Breast epithelium (tissue), 4 donors: ENCODE results near the gene ARFIP1. TPM values are rescaled to one million over a fixed set of nuclear protein-coding genes. Genes with fewer than 3 reads are reported as not detected.

Experiments used
- DNase-seq, 2 donors: peaks; one replicate each; pipeline ENCODE4 v3.0.0-alpha.2; 2019; ENCODE audit warnings: low spot score in 2 of 2
- H3K27ac ChIP-seq, 2 donors: fragments of 200-600 bp; sonication (generic) in 1 of 2; one replicate each; pipeline ENCODE4 v1.5.1; 2016 to 2019; ENCODE audit warnings: mild to moderate bottlenecking in 1 of 2
- H3K27me3 ChIP-seq, 2 donors: fragments of 200-600 bp; sonication (generic) in 1 of 2; one replicate each; pipeline versions ENCODE4 v1.5.1 to v1.6.0; 2017 to 2019; ENCODE audit warnings: control low read depth in 1 of 2, mild to moderate bottlenecking in 1 of 2
- H3K36me3 ChIP-seq: fragments of 200-600 bp; one replicate; pipeline ENCODE4 v1.5.1; 2019
- H3K4me1 ChIP-seq, 2 donors: fragments of 200-600 bp; sonication (generic); one replicate each; pipeline ENCODE4 v1.5.1; 2016 to 2019; ENCODE audit warnings: control low read depth in 1 of 2
- H3K4me3 ChIP-seq, 3 donors: fragments of 200-600 bp; sonication (generic); 1 replicate in 2 of 3; 2 replicates in 1 of 3; pipeline ENCODE4 v1.5.1; 2016 to 2019; ENCODE audit warnings: mild to moderate bottlenecking in 3 of 3, moderate library complexity in 2 of 3
- H3K9me3 ChIP-seq, 2 donors: fragments of 200-600 bp; sonication (generic) in 1 of 2; one replicate each; pipeline ENCODE4 v1.5.1; 2016 to 2019; ENCODE audit warnings: control low read depth in 1 of 2
- CTCF ChIP-seq, 3 donors: fragments of 450-650 bp; IDR thresholded peaks; one replicate each; pipeline ENCODE4 v1.5.1; 2016 to 2017; ENCODE audit warnings: antibody characterized with exemption in 3 of 3, mild to moderate bottlenecking in 3 of 3, moderate library complexity in 3 of 3
- POLR2A ChIP-seq: fragments of 450-650 bp; IDR thresholded peaks from one replicate; pipeline ENCODE4 v1.6.1; 2016; ENCODE audit warnings: antibody characterized with exemption, mild to moderate bottlenecking, moderate library complexity
- POLR2AphosphoS5 ChIP-seq, 3 donors: sonication (generic); formaldehyde crosslinking; IDR thresholded peaks; one replicate each; pipeline ENCODE4 v1.6.1; 2017; ENCODE audit warnings: antibody characterized with exemption in 3 of 3
- intact Hi-C: fragments of 100-400 bp; cut with DNase I; formaldehyde crosslinking; loops from one replicate; pipeline ENCODE4 v1.15.1; 2023; ENCODE audit warnings: low total_unique reads
- total RNA-seq, 3 donors: library from RNA; depleted of rRNA; stranded (reverse); fragments of >200 nt; gene quantifications; one replicate each; pipeline ENCODE4 v1.1.0, GENCODE V29; 2016

Gene ARFIP1
- total RNA-seq, 3 donors from 2014 or later: 25.3 to 54.9 (median 39.0) TPM

GRCh38 chr4:152940461-152940860 lies 160.7 kb downstream of the ARFIP1 start:
- no peak overlapping the region for H3K27ac ChIP-seq
- no peak overlapping the region for H3K4me3 ChIP-seq
- no peak for DNase-seq
- no peaks in the 10 kb centered on the region for H3K27me3 ChIP-seq
- no peak for TF ChIP-seq CTCF (IDR thresholded peaks at IDR 0.05)
- H3K9me3 ChIP-seq: no peaks in the 10 kb centered on the region
- intact Hi-C loops: no loop called here
- no peaks in the 10 kb centered on the region for H3K36me3 ChIP-seq
- no peaks in the 10 kb centered on the region for H3K4me1 ChIP-seq

DNA sequence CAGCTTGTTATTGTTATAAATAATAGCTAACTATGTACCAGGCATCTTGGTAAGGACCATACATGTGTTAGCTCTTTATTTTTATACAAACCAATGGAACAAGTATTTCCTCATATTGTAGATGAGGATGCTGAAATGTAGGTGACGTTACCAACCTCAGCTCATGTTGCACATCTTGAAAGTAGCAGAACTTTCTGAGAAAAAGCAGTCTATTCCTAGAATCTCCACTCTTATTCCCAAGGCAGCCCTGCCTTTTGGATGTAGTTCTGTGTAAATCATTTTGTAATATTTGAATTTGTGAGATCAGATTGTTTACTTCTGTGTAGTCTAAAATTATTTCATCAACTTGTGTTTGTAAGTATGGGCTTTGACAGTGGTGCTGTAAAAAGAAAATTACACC lies 161.7 kb downstream of the ARFIP1 start:
- no peaks in the 10 kb centered on the region for H3K9me3 ChIP-seq
- DNase-seq: no peak
- no peak overlapping the region for H3K4me3 ChIP-seq
- H3K27ac ChIP-seq: no peak overlapping the region
- TF ChIP-seq POLR2A (no peak), POLR2AphosphoS5 (IDR thresholded peaks at IDR 0.05) (no peak), CTCF (IDR thresholded peaks at IDR 0.05) (no peak)
- H3K36me3 ChIP-seq: no peaks in the 10 kb centered on the region
- H3K4me1 ChIP-seq: no peaks in the 10 kb centered on the region
- no peaks in the 10 kb centered on the region for H3K27me3 ChIP-seq
- intact Hi-C loops: no loop called here

GRCh38 chr4:152942346-152942745 lies 162.6 kb downstream of the ARFIP1 start:
- TF ChIP-seq POLR2AphosphoS5 (IDR thresholded peaks at IDR 0.05) (no peak), CTCF (IDR thresholded peaks at IDR 0.05) (no peak), POLR2A (no peak)
- no peak overlapping the region for H3K4me3 ChIP-seq

DNA sequence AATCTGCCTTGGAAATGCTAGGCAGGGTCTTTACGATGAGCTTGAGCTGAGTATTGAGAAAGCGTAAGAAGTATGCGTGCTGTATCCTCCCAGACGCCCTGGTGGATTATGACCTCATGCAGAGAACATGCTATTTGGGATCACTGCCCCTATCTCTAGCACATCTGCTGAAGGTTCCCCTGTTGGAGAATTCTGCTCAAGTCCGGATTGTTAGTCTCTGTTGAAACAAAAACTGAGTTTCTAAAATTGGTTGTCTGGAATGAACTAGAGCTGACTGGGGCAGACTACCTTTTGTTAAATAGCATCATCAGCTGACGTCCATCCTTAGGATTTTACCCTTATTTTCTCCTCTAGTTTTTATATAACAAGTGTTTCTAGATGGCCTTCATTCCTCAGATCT lies 163.9 kb downstream of the ARFIP1 start:
- intact Hi-C loops: no loop called here
- Histone ChIP-seq H3K27me3 (no peaks in the 10 kb centered on the region), H3K9me3 (no peaks in the 10 kb centered on the region), H3K4me1 (no peaks in the 10 kb centered on the region), H3K27ac (peak overlapping the region; percentile 51 to 71), H3K36me3 (no peaks in the 10 kb centered on the region), H3K4me3 (no peak overlapping the region)
- TF ChIP-seq POLR2A: no peak
- no peak for TF ChIP-seq POLR2AphosphoS5 (IDR thresholded peaks at IDR 0.05)
- TF ChIP-seq CTCF (IDR thresholded peaks at IDR 0.05): no peak
- DNase-seq: peak in 1 of 2 donors; percentile 30

More at GRCh38 chr4:152942346-152942745, 162.6 kb downstream of the ARFIP1 start:
- Histone ChIP-seq H3K36me3 (no peaks in the 10 kb centered on the region), H3K9me3 (no peaks in the 10 kb centered on the region), H3K4me1 (no peaks in the 10 kb centered on the region), H3K27ac (no peak overlapping the region), H3K27me3 (no peaks in the 10 kb centered on the region)
- DNase-seq: no peak
- intact Hi-C loops: no loop called here

- Histone ChIP-seq H3K36me3 (no peaks in the 10 kb centered on the region), H3K27ac (peak overlapping the region in 1 of 2 donors; percentile 51), H3K27me3 (no peaks in the 10 kb centered on the region), H3K9me3 (no peaks in the 10 kb centered on the region), H3K4me1 (no peaks in the 10 kb centered on the region), H3K4me3 (no peak overlapping the region)
- TF ChIP-seq POLR2AphosphoS5 (IDR thresholded peaks at IDR 0.05) (no peak), CTCF (IDR thresholded peaks at IDR 0.05) (no peak), POLR2A (no peak)
- no peak for DNase-seq
- intact Hi-C loops: no loop called here
Measured at GRCh38 chr4:152944666-152945320, 165.0 kb downstream of the ARFIP1 start.
